Neural cell (in vitro differentiated cells): Measurements from ENCODE around the gene REPS2. TPM values are rescaled to one million over a fixed set of nuclear protein-coding genes. Genes with fewer than 3 reads are reported as not detected.

Source experiments
- H2AFZ ChIP-seq: fragments of 200-600, 300-800 bp; sonication (generic), shearing (Covaris generic); 2 replicates; pipeline ENCODE4 v1.6.0; 2014; ENCODE audit warnings: low read depth, mild to moderate bottlenecking, antibody characterized with exemption, low read length, moderate library complexity
- H3F3A ChIP-seq: fragments of 200-600 bp; shearing (Covaris generic); 2 replicates; pipeline ENCODE4 v1.6.1; 2016; ENCODE audit warnings: mild to moderate bottlenecking, moderate library complexity, mixed read lengths, antibody characterized with exemption, low read length; ENCODE audit not compliant: insufficient read depth, poor library complexity, severe bottlenecking
- H3K27ac ChIP-seq: fragments of 200-600, 300-800 bp; sonication (generic), shearing (Covaris generic); 2 replicates; pipeline ENCODE4 v1.5.1; 2014; ENCODE audit warnings: mild to moderate bottlenecking, low read length, moderate library complexity
- H3K27me3 ChIP-seq: fragments of 300-800, 200-600 bp; sonication (generic), shearing (Covaris generic); 2 replicates; pipeline ENCODE4 v1.6.0; 2014; ENCODE audit warnings: mild to moderate bottlenecking, low read depth, low read length, moderate library complexity; ENCODE audit not compliant: insufficient read depth
- H3K36me3 ChIP-seq: fragments of 300-800, 200-600 bp; sonication (generic), shearing (Covaris generic); 2 replicates; pipeline ENCODE4 v1.5.1; 2014; ENCODE audit warnings: mild to moderate bottlenecking, antibody characterized with exemption, low read length, moderate library complexity; ENCODE audit not compliant: insufficient read depth
- H3K4me2 ChIP-seq: fragments of 300-800, 200-600 bp; sonication (generic), shearing (Covaris generic); 2 replicates; pipeline ENCODE4 v1.6.0; 2014; ENCODE audit warnings: mild to moderate bottlenecking, low read length
- H3K4me3 ChIP-seq: fragments of 300-800, 200-600 bp; sonication (generic), shearing (Covaris generic); 2 replicates; pipeline ENCODE4 v1.5.1; 2014; ENCODE audit warnings: mild to moderate bottlenecking, low read length, moderate library complexity
- H3K79me2 ChIP-seq: fragments of 200-600 bp; shearing (Covaris generic); replicated peaks from 2 replicates; pipeline ENCODE4 v1.6.0; 2014; ENCODE audit warnings: mild to moderate bottlenecking, low read length, moderate library complexity; ENCODE audit not compliant: insufficient read depth
- H3K9ac ChIP-seq: fragments of 300-800, 200-600 bp; sonication (generic), shearing (Covaris generic); 2 replicates; pipeline ENCODE4 v1.6.1; 2016; ENCODE audit warnings: mild to moderate bottlenecking, low read length, mixed read lengths
- H3K9me2 ChIP-seq: fragments of 200-600 bp; shearing (Covaris generic); 2 replicates; pipeline ENCODE4 v1.6.1; 2016; ENCODE audit warnings: mild to moderate bottlenecking, low read length, mixed read lengths; ENCODE audit not compliant: insufficient read depth
- H3K9me3 ChIP-seq: fragments of 200-600, 300-800 bp; sonication (generic), shearing (Covaris generic); 2 replicates; pipeline ENCODE4 v1.6.1; 2016; ENCODE audit warnings: mild to moderate bottlenecking, mixed run types, low read length, moderate library complexity, mixed read lengths
- H4K20me1 ChIP-seq: fragments of 200-600 bp; shearing (Covaris generic); 2 replicates; pipeline ENCODE4 v1.6.1; 2016; ENCODE audit warnings: mild to moderate bottlenecking, mixed run types; ENCODE audit not compliant: insufficient read depth
- CTCF ChIP-seq: fragments of 450-650 bp; IDR thresholded peaks from 2 replicates; pipeline ENCODE4 v1.5.1; 2014; ENCODE audit warnings: antibody characterized with exemption, mild to moderate bottlenecking, moderate library complexity; ENCODE audit not compliant: poor library complexity, severe bottlenecking
- EP300 ChIP-seq: fragments of 450-650 bp; conservative IDR thresholded peaks from 2 replicates; pipeline ENCODE4 v1.6.1; 2014; ENCODE audit warnings: antibody characterized with exemption, mild to moderate bottlenecking, moderate library complexity; ENCODE audit not compliant: poor library complexity, severe bottlenecking
- EZH2 ChIP-seq: fragments of 200-600, 300-800 bp; shearing (Covaris generic), sonication (generic); IDR thresholded peaks from 2 replicates; pipeline ENCODE4 v1.6.1; 2014; ENCODE audit warnings: antibody characterized with exemption, low read length, borderline replicate concordance, mild to moderate bottlenecking; ENCODE audit not compliant: insufficient read depth, poor library complexity, severe bottlenecking
- MXI1 ChIP-seq: fragments of 450-650 bp; conservative IDR thresholded peaks from 2 replicates; pipeline ENCODE4 v1.6.1; 2014; ENCODE audit warnings: antibody characterized with exemption, mild to moderate bottlenecking; ENCODE audit not compliant: poor library complexity, severe bottlenecking
- POLR2AphosphoS5 ChIP-seq: IDR thresholded peaks from 2 replicates; pipeline ENCODE4 v1.6.1; 2012
- RAD21 ChIP-seq: fragments of 450-650 bp; conservative IDR thresholded peaks from 2 replicates; pipeline ENCODE4 v1.6.1; 2014; ENCODE audit warnings: antibody characterized with exemption, mild to moderate bottlenecking, moderate library complexity
- REST ChIP-seq: IDR thresholded peaks from 2 replicates; pipeline ENCODE4 v1.6.1; 2012; ENCODE audit warnings: borderline replicate concordance
- SMC3 ChIP-seq: fragments of 450-650 bp; conservative IDR thresholded peaks from 2 replicates; pipeline ENCODE4 v1.6.1; 2014; ENCODE audit warnings: antibody characterized with exemption, mild to moderate bottlenecking, moderate library complexity; ENCODE audit not compliant: poor library complexity
- TAF1 ChIP-seq: IDR thresholded peaks from 2 replicates; pipeline ENCODE4 v1.6.1; 2012; ENCODE audit warnings: low read depth
- polyA plus RNA-seq: library from polyadenylated mRNA; depleted of rRNA; stranded (reverse); fragments of >200 nt; gene quantifications from 2 replicates; pipeline ENCODE4 v1.2.3, GENCODE V29; 2014

Gene REPS2
- polyA plus RNA-seq, 1 donor from 2014 or later: 15.1 TPM

- Histone ChIP-seq H3K4me2 (no peak overlapping the region), H3K27me3 (no peaks in the 10 kb centered on the region), H3K4me3 (no peak overlapping the region), H4K20me1 (no peaks in the 10 kb centered on the region), H3K36me3 (no peaks in the 10 kb centered on the region), H3K9me2 (no peaks in the 10 kb centered on the region), H3K79me2 (no peaks in the 10 kb centered on the region), H3F3A (no peaks in the 10 kb centered on the region), H3K27ac (no peak overlapping the region), H3K9ac (no peak overlapping the region), H3K9me3 (no peaks in the 10 kb centered on the region), H2AFZ (no peak overlapping the region)
- TF ChIP-seq TAF1: no peak
- TF ChIP-seq REST: no peak
These were observed 52.8 kb downstream of the REPS2 start for GRCh38 chrX:16999275-16999674.

- H3K9me3 ChIP-seq: no peaks in the 10 kb centered on the region
- no peaks in the 10 kb centered on the region for H3F3A ChIP-seq
- TF ChIP-seq CTCF: no peak
- TF ChIP-seq RAD21: no peak
- TF ChIP-seq POLR2AphosphoS5: no peak
- TF ChIP-seq EP300: no peak
- TF ChIP-seq SMC3: no peak
- TF ChIP-seq TAF1: no peak
- no peak for TF ChIP-seq MXI1
- TF ChIP-seq EZH2: no peak
- no peak for TF ChIP-seq REST
- H2AFZ ChIP-seq: no peak overlapping the region
- no peaks in the 10 kb centered on the region for H4K20me1 ChIP-seq
- H3K27me3 ChIP-seq: no peaks in the 10 kb centered on the region
- H3K27ac ChIP-seq: no peak overlapping the region
- no peaks in the 10 kb centered on the region for H3K9me2 ChIP-seq
- no peaks in the 10 kb centered on the region for H3K79me2 ChIP-seq
- no peaks in the 10 kb centered on the region for H3K36me3 ChIP-seq
- H3K9ac ChIP-seq: no peak overlapping the region
- H3K4me3 ChIP-seq: no peak overlapping the region
- no peak overlapping the region for H3K4me2 ChIP-seq
These were observed 54.3 kb downstream of the REPS2 start for GRCh38 chrX:17000751-17001150.
